GM23338 (cell line): ENCODE measurements around the gene SSH2. TPM values are rescaled to one million over a fixed set of nuclear protein-coding genes. Genes with fewer than 3 reads are reported as not detected.

Experiments
- ATAC-seq: fragments of 200-7000 bp; cut with Tn5 transposase; 3 replicates; pipeline ENCODE4 v1.9.1; 2020
- DNase-seq: peaks from one replicate; pipeline ENCODE4 v3.0.0-alpha.2; 2015; ENCODE audit warnings: low spot score
- H2AFZ ChIP-seq: fragments of 200-600 bp; sonication (generic); 2 replicates; pipeline ENCODE4 v1.8.0; 2016; ENCODE audit warnings: antibody characterized with exemption, mild to moderate bottlenecking, moderate library complexity
- H3F3A ChIP-seq: fragments of 200-600 bp; sonication (generic); replicated peaks from 2 replicates; pipeline ENCODE4 v1.8.0; 2017; ENCODE audit warnings: antibody characterized with exemption, mixed run types, low read depth
- H3K27ac ChIP-seq: fragments of 200-600 bp; sonication (generic); 2 replicates; pipeline ENCODE4 v1.6.1; 2016; ENCODE audit warnings: low read depth
- H3K27me3 ChIP-seq: fragments of 200-600 bp; sonication (generic); 2 replicates; pipeline ENCODE4 v1.8.0; 2016; ENCODE audit warnings: mild to moderate bottlenecking, mixed run types, moderate library complexity; ENCODE audit not compliant: insufficient read depth
- H3K36me3 ChIP-seq: fragments of 200-600 bp; sonication (generic); 2 replicates; pipeline ENCODE4 v1.8.0; 2016; ENCODE audit warnings: mild to moderate bottlenecking; ENCODE audit not compliant: insufficient read depth
- H3K4me1 ChIP-seq: fragments of 200-600 bp; sonication (generic); 2 replicates; pipeline ENCODE4 v1.8.0; 2016; ENCODE audit warnings: mild to moderate bottlenecking, moderate library complexity; ENCODE audit not compliant: insufficient read depth
- H3K4me2 ChIP-seq: fragments of 200-600 bp; sonication (generic); 2 replicates; pipeline ENCODE4 v1.7.1; 2017; ENCODE audit warnings: mixed run types
- H3K4me3 ChIP-seq: fragments of 200-600 bp; sonication (generic); 2 replicates; pipeline ENCODE4 v1.6.1; 2016; ENCODE audit warnings: mixed run types
- H3K79me2 ChIP-seq: fragments of 200-600 bp; sonication (generic); replicated peaks from 2 replicates; pipeline ENCODE4 v1.8.0; 2017; ENCODE audit warnings: mild to moderate bottlenecking; ENCODE audit not compliant: insufficient read depth
- H3K9me2 ChIP-seq: fragments of 200-600 bp; sonication (generic); 2 replicates; pipeline ENCODE4 v1.8.0; 2017; ENCODE audit not compliant: insufficient read depth
- H4K20me1 ChIP-seq: fragments of 200-600 bp; sonication (generic); replicated peaks from 2 replicates; pipeline ENCODE4 v1.8.0; 2017; ENCODE audit warnings: mild to moderate bottlenecking; ENCODE audit not compliant: insufficient read depth
- H3K27ac Mint-ChIP-seq: 2 replicates; pipeline ENCODE4 v1.8.0; 2020; ENCODE audit warnings: inconsistent platforms, mild to moderate bottlenecking, moderate library complexity, mixed read lengths
- H3K27me3 Mint-ChIP-seq: 3 replicates; pipeline ENCODE4 v1.8.0; 2022; ENCODE audit warnings: low read depth, mild to moderate bottlenecking, moderate library complexity, mixed read lengths, inconsistent platforms; ENCODE audit not compliant: insufficient read depth, poor library complexity
- H3K36me3 Mint-ChIP-seq: 3 replicates; pipeline ENCODE4 v1.8.0; 2021; ENCODE audit warnings: low read depth, mild to moderate bottlenecking, inconsistent platforms, moderate library complexity, mixed read lengths
- H3K4me1 Mint-ChIP-seq: 3 replicates; pipeline ENCODE4 v1.8.0; 2020; ENCODE audit warnings: mild to moderate bottlenecking, inconsistent platforms, mixed read lengths
- H3K4me3 Mint-ChIP-seq: 3 replicates; pipeline ENCODE4 v1.8.0; 2021; ENCODE audit warnings: moderate library complexity, mild to moderate bottlenecking, inconsistent platforms, mixed read lengths
- H3K9me3 Mint-ChIP-seq: 3 replicates; pipeline ENCODE4 v1.8.0; 2020; ENCODE audit warnings: moderate library complexity, mild to moderate bottlenecking, inconsistent platforms, mixed read lengths
- CREB1 ChIP-seq: fragments of 250-450 bp; sonication (Bioruptor Pico); IDR thresholded peaks from 2 replicates; pipeline ENCODE4 v1.5.0; 2020; ENCODE audit warnings: low read depth, mild to moderate bottlenecking, moderate library complexity
- CTCF ChIP-seq, 2 experiments: fragments of 200-600 bp in 1 of 2; sonication (generic) in 1 of 2; conservative IDR thresholded peaks; 2 replicates each; pipeline versions ENCODE4 v1.5.1 to v1.6.1; 2016 to 2017; ENCODE audit warnings: antibody characterized with exemption in 2 of 2, low read depth in 2 of 2, mild to moderate bottlenecking in 2 of 2, moderate library complexity in 1 of 2
- ETS1 ChIP-seq: IDR thresholded peaks from 2 replicates; pipeline ENCODE4 v1.6.1; 2016; ENCODE audit warnings: antibody characterized with exemption
- EZH2 ChIP-seq: fragments of 200-600 bp; sonication (generic); IDR thresholded peaks from one replicate; pipeline ENCODE4 v1.8.0; 2017; ENCODE audit warnings: antibody characterized with exemption, mild to moderate bottlenecking, low read depth; ENCODE audit not compliant: unreplicated experiment
- EZH2phosphoT487 ChIP-seq: fragments of 200-600 bp; sonication (generic); IDR thresholded peaks from one replicate; pipeline ENCODE4 v1.8.1; 2018; ENCODE audit warnings: antibody characterized with exemption; ENCODE audit not compliant: unreplicated experiment
- JUNB ChIP-seq: IDR thresholded peaks from one replicate; pipeline ENCODE4 v1.6.1; 2016; ENCODE audit warnings: antibody characterized with exemption; ENCODE audit not compliant: unreplicated experiment
- NANOG ChIP-seq: IDR thresholded peaks from 2 replicates; pipeline ENCODE4 v1.6.1; 2016; ENCODE audit warnings: antibody characterized with exemption, borderline replicate concordance
- POLR2AphosphoS5 ChIP-seq: IDR thresholded peaks from 2 replicates; pipeline ENCODE4 v1.6.1; 2016; ENCODE audit warnings: antibody characterized with exemption, low read depth
- STAT1 ChIP-seq: IDR thresholded peaks from one replicate; pipeline ENCODE4 v1.6.1; 2016; ENCODE audit warnings: antibody characterized with exemption; ENCODE audit not compliant: unreplicated experiment
- ZNF114 ChIP-seq: fragments of 250-450 bp; sonication (Bioruptor Pico); IDR thresholded peaks from 2 replicates; pipeline ENCODE4 v1.5.0; 2020; ENCODE audit warnings: mild to moderate bottlenecking, moderate library complexity
- ZNF331 ChIP-seq: fragments of 250-450 bp; sonication (Bioruptor Pico); IDR thresholded peaks from 2 replicates; pipeline ENCODE4 v1.5.0; 2020; ENCODE audit warnings: low read depth, mild to moderate bottlenecking, moderate library complexity
- polyA plus RNA-seq: library from polyadenylated mRNA; unstranded; fragments of >200 nt; fragmentation: Nextera tagmentation; extraction: Ambion mirVana; gene quantifications from 2 replicates; pipeline ENCODE4 v1.2.1, GENCODE V29; 2016
- total RNA-seq: library from RNA; depleted of rRNA; stranded (reverse); fragments of >200 nt; shearing (Covaris generic); gene quantifications from 2 replicates; pipeline ENCODE4 v1.2.3, GENCODE V29; 2014
- TF ChIP-seq, protein P1 (sequence below): IDR thresholded peaks from one replicate; pipeline ENCODE4 v1.6.1; 2018; ENCODE audit warnings: antibody characterized with exemption; ENCODE audit not compliant: unreplicated experiment
- TF ChIP-seq, protein P2 (sequence below): fragments of 250-450 bp; sonication (Bioruptor Pico); IDR thresholded peaks from 2 replicates; pipeline ENCODE4 v1.5.0; 2020; ENCODE audit warnings: mild to moderate bottlenecking, moderate library complexity

Gene SSH2
- total and polyA plus RNA-seq, 2 experiments from 2014 or later, result 9.9 to 12.1 TPM

DNA sequence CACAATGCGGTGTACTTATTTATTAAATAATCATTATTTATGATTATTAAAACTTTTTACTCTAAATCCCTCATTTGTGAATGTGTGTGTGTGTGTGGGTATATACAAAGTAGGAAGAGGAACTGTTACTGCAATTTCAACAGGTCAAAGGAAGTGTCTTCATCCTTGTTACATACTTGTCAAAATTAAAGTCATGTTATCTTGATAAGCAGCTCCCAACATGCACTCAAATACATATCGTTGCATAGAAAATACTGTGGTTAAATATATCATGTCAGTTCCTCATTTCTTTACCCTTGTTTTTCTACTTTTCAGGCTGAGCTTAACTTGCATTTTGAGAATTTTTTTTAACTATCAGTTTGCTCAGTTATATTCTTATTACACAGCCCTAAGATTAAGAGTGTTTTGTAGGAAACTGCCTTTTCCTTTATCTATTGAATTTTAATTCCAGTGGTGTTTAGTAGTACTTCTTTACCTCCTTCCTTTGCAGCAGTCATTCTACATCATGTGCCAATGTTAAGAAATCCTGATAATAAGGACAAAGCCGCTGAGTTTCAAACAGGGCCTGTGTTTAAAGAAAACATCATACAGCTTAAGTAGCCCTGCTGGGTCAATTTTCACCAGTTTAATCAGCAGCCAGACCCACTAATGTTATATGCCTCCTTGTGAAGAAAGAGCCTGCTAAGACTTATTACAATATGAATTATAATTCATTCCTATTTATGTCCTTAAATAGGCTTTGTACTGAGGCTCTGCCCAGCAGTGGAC, 18.6 kb upstream of the SSH2 start:
- H3K9me2 ChIP-seq, result no peaks in the 10 kb centered on the region
- Mint-ChIP-seq H3K9me3 (peaks cover 7% of the 10 kb centered on the region), H3K27ac (no peak overlapping the region), H3K36me3 (peaks cover 3% of the 10 kb centered on the region; the same call in 2 of the 3 replicates), H3K4me3 (no peak overlapping the region), H3K4me1 (no peaks in the 10 kb centered on the region), H3K27me3 (peaks cover 4% of the 10 kb centered on the region)
- DNase-seq (no peak), ATAC-seq (no peak)
- no peak overlapping the region for H3K4me3 ChIP-seq
- H3K27me3 ChIP-seq, result no peaks in the 10 kb centered on the region
- no peaks in the 10 kb centered on the region for H3K4me1 ChIP-seq
- no peak overlapping the region for H2AFZ ChIP-seq
- H3F3A ChIP-seq, result no peaks in the 10 kb centered on the region
- no peaks in the 10 kb centered on the region for H4K20me1 ChIP-seq
- no peak overlapping the region for H3K4me2 ChIP-seq
- H3K36me3 ChIP-seq, result no peaks in the 10 kb centered on the region
- no peaks in the 10 kb centered on the region for H3K79me2 ChIP-seq
- H3K27ac ChIP-seq, result no peak overlapping the region
- TF ChIP-seq, protein P1, sequence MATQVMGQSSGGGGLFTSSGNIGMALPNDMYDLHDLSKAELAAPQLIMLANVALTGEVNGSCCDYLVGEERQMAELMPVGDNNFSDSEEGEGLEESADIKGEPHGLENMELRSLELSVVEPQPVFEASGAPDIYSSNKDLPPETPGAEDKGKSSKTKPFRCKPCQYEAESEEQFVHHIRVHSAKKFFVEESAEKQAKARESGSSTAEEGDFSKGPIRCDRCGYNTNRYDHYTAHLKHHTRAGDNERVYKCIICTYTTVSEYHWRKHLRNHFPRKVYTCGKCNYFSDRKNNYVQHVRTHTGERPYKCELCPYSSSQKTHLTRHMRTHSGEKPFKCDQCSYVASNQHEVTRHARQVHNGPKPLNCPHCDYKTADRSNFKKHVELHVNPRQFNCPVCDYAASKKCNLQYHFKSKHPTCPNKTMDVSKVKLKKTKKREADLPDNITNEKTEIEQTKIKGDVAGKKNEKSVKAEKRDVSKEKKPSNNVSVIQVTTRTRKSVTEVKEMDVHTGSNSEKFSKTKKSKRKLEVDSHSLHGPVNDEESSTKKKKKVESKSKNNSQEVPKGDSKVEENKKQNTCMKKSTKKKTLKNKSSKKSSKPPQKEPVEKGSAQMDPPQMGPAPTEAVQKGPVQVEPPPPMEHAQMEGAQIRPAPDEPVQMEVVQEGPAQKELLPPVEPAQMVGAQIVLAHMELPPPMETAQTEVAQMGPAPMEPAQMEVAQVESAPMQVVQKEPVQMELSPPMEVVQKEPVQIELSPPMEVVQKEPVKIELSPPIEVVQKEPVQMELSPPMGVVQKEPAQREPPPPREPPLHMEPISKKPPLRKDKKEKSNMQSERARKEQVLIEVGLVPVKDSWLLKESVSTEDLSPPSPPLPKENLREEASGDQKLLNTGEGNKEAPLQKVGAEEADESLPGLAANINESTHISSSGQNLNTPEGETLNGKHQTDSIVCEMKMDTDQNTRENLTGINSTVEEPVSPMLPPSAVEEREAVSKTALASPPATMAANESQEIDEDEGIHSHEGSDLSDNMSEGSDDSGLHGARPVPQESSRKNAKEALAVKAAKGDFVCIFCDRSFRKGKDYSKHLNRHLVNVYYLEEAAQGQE, result no peak
- no peak for TF ChIP-seq ZNF114 (CRISPR knock-in tag)
- TF ChIP-seq POLR2AphosphoS5, result no peak
- no peak for TF ChIP-seq ETS1
- TF ChIP-seq CREB1 (CRISPR knock-in tag), result no peak
- no peak for TF ChIP-seq STAT1
- TF ChIP-seq ZNF331, result no peak
- no peak for TF ChIP-seq JUNB
- no peak for TF ChIP-seq CTCF (conservative IDR thresholded peaks at IDR 0.05; ENCODE audit: low read depth in 2 of 2)
- no peak for TF ChIP-seq EZH2phosphoT487
- no peak for TF ChIP-seq EZH2
- TF ChIP-seq, protein P2, sequence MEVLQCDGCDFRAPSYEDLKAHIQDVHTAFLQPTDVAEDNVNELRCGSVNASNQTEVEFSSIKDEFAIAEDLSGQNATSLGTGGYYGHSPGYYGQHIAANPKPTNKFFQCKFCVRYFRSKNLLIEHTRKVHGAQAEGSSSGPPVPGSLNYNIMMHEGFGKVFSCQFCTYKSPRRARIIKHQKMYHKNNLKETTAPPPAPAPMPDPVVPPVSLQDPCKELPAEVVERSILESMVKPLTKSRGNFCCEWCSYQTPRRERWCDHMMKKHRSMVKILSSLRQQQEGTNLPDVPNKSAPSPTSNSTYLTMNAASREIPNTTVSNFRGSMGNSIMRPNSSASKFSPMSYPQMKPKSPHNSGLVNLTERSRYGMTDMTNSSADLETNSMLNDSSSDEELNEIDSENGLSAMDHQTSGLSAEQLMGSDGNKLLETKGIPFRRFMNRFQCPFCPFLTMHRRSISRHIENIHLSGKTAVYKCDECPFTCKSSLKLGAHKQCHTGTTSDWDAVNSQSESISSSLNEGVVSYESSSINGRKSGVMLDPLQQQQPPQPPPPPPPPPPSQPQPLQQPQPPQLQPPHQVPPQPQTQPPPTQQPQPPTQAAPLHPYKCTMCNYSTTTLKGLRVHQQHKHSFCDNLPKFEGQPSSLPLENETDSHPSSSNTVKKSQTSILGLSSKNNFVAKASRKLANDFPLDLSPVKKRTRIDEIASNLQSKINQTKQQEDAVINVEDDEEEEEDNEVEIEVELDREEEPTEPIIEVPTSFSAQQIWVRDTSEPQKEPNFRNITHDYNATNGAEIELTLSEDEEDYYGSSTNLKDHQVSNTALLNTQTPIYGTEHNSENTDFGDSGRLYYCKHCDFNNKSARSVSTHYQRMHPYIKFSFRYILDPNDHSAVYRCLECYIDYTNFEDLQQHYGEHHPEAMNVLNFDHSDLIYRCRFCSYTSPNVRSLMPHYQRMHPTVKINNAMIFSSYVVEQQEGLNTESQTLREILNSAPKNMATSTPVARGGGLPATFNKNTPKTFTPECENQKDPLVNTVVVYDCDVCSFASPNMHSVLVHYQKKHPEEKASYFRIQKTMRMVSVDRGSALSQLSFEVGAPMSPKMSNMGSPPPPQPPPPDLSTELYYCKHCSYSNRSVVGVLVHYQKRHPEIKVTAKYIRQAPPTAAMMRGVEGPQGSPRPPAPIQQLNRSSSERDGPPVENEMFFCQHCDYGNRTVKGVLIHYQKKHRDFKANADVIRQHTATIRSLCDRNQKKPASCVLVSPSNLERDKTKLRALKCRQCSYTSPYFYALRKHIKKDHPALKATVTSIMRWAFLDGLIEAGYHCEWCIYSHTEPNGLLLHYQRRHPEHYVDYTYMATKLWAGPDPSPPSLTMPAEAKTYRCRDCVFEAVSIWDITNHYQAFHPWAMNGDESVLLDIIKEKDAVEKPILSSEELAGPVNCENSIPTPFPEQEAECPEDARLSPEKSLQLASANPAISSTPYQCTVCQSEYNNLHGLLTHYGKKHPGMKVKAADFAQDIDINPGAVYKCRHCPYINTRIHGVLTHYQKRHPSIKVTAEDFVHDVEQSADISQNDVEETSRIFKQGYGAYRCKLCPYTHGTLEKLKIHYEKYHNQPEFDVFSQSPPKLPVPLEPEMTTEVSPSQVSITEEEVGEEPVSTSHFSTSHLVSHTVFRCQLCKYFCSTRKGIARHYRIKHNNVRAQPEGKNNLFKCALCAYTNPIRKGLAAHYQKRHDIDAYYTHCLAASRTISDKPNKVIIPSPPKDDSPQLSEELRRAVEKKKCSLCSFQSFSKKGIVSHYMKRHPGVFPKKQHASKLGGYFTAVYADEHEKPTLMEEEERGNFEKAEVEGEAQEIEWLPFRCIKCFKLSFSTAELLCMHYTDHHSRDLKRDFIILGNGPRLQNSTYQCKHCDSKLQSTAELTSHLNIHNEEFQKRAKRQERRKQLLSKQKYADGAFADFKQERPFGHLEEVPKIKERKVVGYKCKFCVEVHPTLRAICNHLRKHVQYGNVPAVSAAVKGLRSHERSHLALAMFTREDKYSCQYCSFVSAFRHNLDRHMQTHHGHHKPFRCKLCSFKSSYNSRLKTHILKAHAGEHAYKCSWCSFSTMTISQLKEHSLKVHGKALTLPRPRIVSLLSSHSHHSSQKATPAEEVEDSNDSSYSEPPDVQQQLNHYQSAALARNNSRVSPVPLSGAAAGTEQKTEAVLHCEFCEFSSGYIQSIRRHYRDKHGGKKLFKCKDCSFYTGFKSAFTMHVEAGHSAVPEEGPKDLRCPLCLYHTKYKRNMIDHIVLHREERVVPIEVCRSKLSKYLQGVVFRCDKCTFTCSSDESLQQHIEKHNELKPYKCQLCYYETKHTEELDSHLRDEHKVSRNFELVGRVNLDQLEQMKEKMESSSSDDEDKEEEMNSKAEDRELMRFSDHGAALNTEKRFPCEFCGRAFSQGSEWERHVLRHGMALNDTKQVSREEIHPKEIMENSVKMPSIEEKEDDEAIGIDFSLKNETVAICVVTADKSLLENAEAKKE (CRISPR knock-in tag), result no peak
- TF ChIP-seq NANOG, result no peak
